B cell (primary cell): ENCODE results near the gene COL6A1. TPM values are rescaled to one million over a fixed set of nuclear protein-coding genes. Genes with fewer than 3 reads are reported as not detected.

Experiments used
- ATAC-seq: fragments of 200-7000 bp; cut with Tn5 transposase; one replicate; pipeline ENCODE4 v1.10.0; 2021; ENCODE audit warnings: low read depth, mild to moderate bottlenecking, moderate number of reproducible peaks, moderate library complexity
- CTCF ChIA-PET: fragments of 350-600 bp; sonication (Branson Sonifier 250); formaldehyde crosslinking; loops from one replicate; lab custom pipeline; 2021; ENCODE audit warnings: antibody characterized with exemption, inconsistent platforms; lab: Charles Lee
- POLR2A ChIA-PET: fragments of 350-600 bp; sonication (Branson Sonifier 250); formaldehyde crosslinking; loops from one replicate; lab custom pipeline; 2021; ENCODE audit warnings: antibody characterized with exemption; lab: Charles Lee
- DNase-seq: peaks from one replicate; pipeline ENCODE4 v3.0.0; 2013
- H2AFZ ChIP-seq: 2 replicates; pipeline ENCODE4 v1.6.1; 2012; ENCODE audit warnings: mild to moderate bottlenecking, low read depth, low read length; ENCODE audit not compliant: insufficient read depth, poor library complexity, severe bottlenecking
- H3K27ac ChIP-seq, 2 donors: 1 replicate in 1 of 2; 2 replicates in 1 of 2; pipeline ENCODE4 v1.5.1; 2012 to 2013; ENCODE audit warnings: low read length in 2 of 2, mild to moderate bottlenecking in 2 of 2, moderate library complexity in 1 of 2
- H3K27me3 ChIP-seq, 4 experiments: fragments of 200-600 bp in 1 of 4; sonication (generic) in 1 of 4; replicated peaks in 1 of 4; 1 replicate in 2 of 4; 2 replicates in 2 of 4; pipeline versions ENCODE4 v1.6.1 to v1.7.0; 2013 to 2016; ENCODE audit warnings: low read length in 3 of 4, mild to moderate bottlenecking in 2 of 4, mixed read lengths in 1 of 4, moderate library complexity in 1 of 4; ENCODE audit not compliant: insufficient read depth in 4 of 4, control insufficient read depth in 3 of 4; ENCODE audit errors: control extremely low read depth in 1 of 4
- H3K36me3 ChIP-seq, 2 experiments: replicated peaks in 1 of 2; 1 replicate in 1 of 2; 2 replicates in 1 of 2; pipeline versions ENCODE4 v1.6.1 to v1.7.1; 2013; ENCODE audit warnings: low read length in 1 of 2; ENCODE audit not compliant: insufficient read depth in 2 of 2, control insufficient read depth in 1 of 2; ENCODE audit errors: control extremely low read depth in 1 of 2, extremely low read depth in 1 of 2
- H3K4me1 ChIP-seq, 2 donors: fragments of 200-600 bp in 1 of 2; sonication (generic) in 1 of 2; 1 replicate in 1 of 2; 2 replicates in 1 of 2; pipeline versions ENCODE4 v1.5.1 to v1.6.1; 2013 to 2017; ENCODE audit warnings: low read length in 2 of 2; ENCODE audit not compliant: control insufficient read depth in 2 of 2, insufficient read depth in 2 of 2
- H3K4me2 ChIP-seq: replicated peaks from 2 replicates; pipeline ENCODE3; 2012; ENCODE audit warnings: mild to moderate bottlenecking, low read depth, low read length; ENCODE audit not compliant: poor library complexity, severe bottlenecking
- H3K4me3 ChIP-seq, 5 experiments: fragments of 200-600 bp in 1 of 5; sonication (generic) in 1 of 5; 1 replicate in 3 of 5; 2 replicates in 2 of 5; pipeline versions ENCODE4 v1.5.1 to v1.7.0; 2011 to 2016; ENCODE audit warnings: low read length in 4 of 5, mild to moderate bottlenecking in 4 of 5, low read depth in 2 of 5, control low read depth in 1 of 5, moderate library complexity in 1 of 5; ENCODE audit not compliant: insufficient read depth in 1 of 5; ENCODE audit errors: control extremely low read depth in 1 of 5, extremely low read depth in 1 of 5
- H3K79me2 ChIP-seq: fragments of 200-600 bp; sonication (generic); one replicate; pipeline ENCODE4 v1.6.0; 2016; ENCODE audit warnings: low read length; ENCODE audit not compliant: control insufficient read depth, insufficient read depth
- H3K9ac ChIP-seq: fragments of 200-600 bp; sonication (generic); 2 replicates; pipeline ENCODE4 v1.6.1; 2017; ENCODE audit warnings: mild to moderate bottlenecking, low read length, moderate library complexity
- H3K9me3 ChIP-seq, 3 donors: one replicate each; pipeline versions ENCODE4 v1.6.1 to v1.7.1; 2013; ENCODE audit warnings: low read length in 2 of 3; ENCODE audit not compliant: control insufficient read depth in 2 of 3, insufficient read depth in 1 of 3; ENCODE audit errors: control extremely low read depth in 1 of 3
- H4K20me1 ChIP-seq: 2 replicates; pipeline ENCODE4 v1.6.0; 2012; ENCODE audit warnings: mild to moderate bottlenecking, low read length; ENCODE audit not compliant: insufficient read depth, control insufficient read depth, poor library complexity, severe bottlenecking
- H3K27ac Mint-ChIP-seq: one replicate; pipeline ENCODE4 v1.8.0; 2021; ENCODE audit warnings: mixed read lengths
- H3K27me3 Mint-ChIP-seq: one replicate; pipeline ENCODE4 v1.8.0; 2021; ENCODE audit warnings: mixed read lengths
- H3K4me1 Mint-ChIP-seq: one replicate; pipeline ENCODE4 v1.8.0; 2021; ENCODE audit warnings: mixed read lengths
- H3K4me3 Mint-ChIP-seq: one replicate; pipeline ENCODE4 v1.8.0; 2021; ENCODE audit warnings: mixed read lengths
- H3K9me3 Mint-ChIP-seq: one replicate; pipeline ENCODE4 v1.8.0; 2022; ENCODE audit warnings: mixed read lengths; ENCODE audit not compliant: insufficient read depth
- CTCF ChIP-seq: fragments of 200-600 bp; IDR thresholded peaks from one replicate; pipeline ENCODE4 v1.8.0; 2022; ENCODE audit warnings: antibody characterized with exemption, mild to moderate bottlenecking
- EZH2 ChIP-seq: IDR thresholded peaks from 2 replicates; pipeline ENCODE4 v1.6.1; 2012; ENCODE audit warnings: borderline replicate concordance, low read depth, mild to moderate bottlenecking, moderate library complexity, low read length; ENCODE audit not compliant: insufficient read depth, poor library complexity, severe bottlenecking
- WGBS: methylation state at CpG from one replicate; pipeline ENCODE4 v1.1.5; 2013; ENCODE audit warnings: missing lambda C conversion rate; ENCODE audit not compliant: insufficient coverage; 5-methylcytosine and 5-hydroxymethylcytosine counted together
- intact Hi-C: fragments of 100-400 bp; cut with micrococcal nuclease; formaldehyde crosslinking; loops from one replicate; pipeline ENCODE4 v1.10.0; 2022
- polyA plus RNA-seq: library from polyadenylated mRNA; depleted of rRNA; stranded (reverse); fragments of >200 nt; gene quantifications from 2 replicates; pipeline ENCODE4 v1.2.3, GENCODE V29; 2012
- total RNA-seq, 2 donors: library from RNA; stranded (reverse); fragments of 120-200 nt in 1 of 2; gene quantifications; 1 replicate in 1 of 2; 2 replicates in 1 of 2; pipeline versions ENCODE4 v1.2.3 to v1.2.4, GENCODE V29; 2013 to 2022

The COL6A1 gene
- total and polyA plus RNA-seq, 2 donors (not counting 1 experiment from before 2014, with no cell fraction given) = 0.39 to 0.67 TPM

- H3K4me2 ChIP-seq = no peak overlapping the region
- H3K9me3 ChIP-seq = peaks cover 0 to 2% (median 0%) of the 10 kb centered on the region in 3 donors
- no peak for ATAC-seq
- H3K9ac ChIP-seq = no peak overlapping the region
- ChIA-PET POLR2A (no interaction called here), CTCF (no interaction called here)
- H3K4me3 ChIP-seq = no peak overlapping the region
- H3K27ac Mint-ChIP-seq = no peak overlapping the region
- intact Hi-C loops = no loop called here
- no peaks in the 10 kb centered on the region for H3K4me1 Mint-ChIP-seq
- no peaks in the 10 kb centered on the region for H3K9me3 Mint-ChIP-seq
- no peaks in the 10 kb centered on the region for H3K4me1 ChIP-seq
- TF ChIP-seq CTCF = no peak
- no peak for TF ChIP-seq EZH2
- no peaks in the 10 kb centered on the region for H3K27me3 Mint-ChIP-seq
- no peaks in the 10 kb centered on the region for H4K20me1 ChIP-seq
- H3K79me2 ChIP-seq = no peaks in the 10 kb centered on the region
- no peaks in the 10 kb centered on the region for H3K27me3 ChIP-seq
- DNase-seq = no peak
- 87% methylated on average over 31 of the region's 33 CpGs for WGBS
- H2AFZ ChIP-seq = no peak overlapping the region
- no peak overlapping the region for H3K27ac ChIP-seq
- H3K4me3 Mint-ChIP-seq = no peak overlapping the region
- H3K36me3 ChIP-seq = no peaks in the 10 kb centered on the region
Measured at GRCh38 chr21:45994759-45995685, 13.5 kb downstream of the COL6A1 start.

GRCh38 chr21:45995686-45996179 is 14.2 kb downstream of the COL6A1 start:
- H3K4me1 ChIP-seq = no peaks in the 10 kb centered on the region
- Mint-ChIP-seq H3K27ac (no peak overlapping the region), H3K4me1 (no peaks in the 10 kb centered on the region), H3K27me3 (no peaks in the 10 kb centered on the region), H3K4me3 (no peak overlapping the region), H3K9me3 (no peaks in the 10 kb centered on the region)
- TF ChIP-seq CTCF = no peak
- TF ChIP-seq EZH2 = no peak
- H3K79me2 ChIP-seq = no peaks in the 10 kb centered on the region
- peaks cover 0 to 4% (median 0%) of the 10 kb centered on the region in 3 donors for H3K9me3 ChIP-seq
- no peak overlapping the region for H3K27ac ChIP-seq
- 69% methylated on average over 4 of the region's 6 CpGs for WGBS
- intact Hi-C loops = no loop called here
- H3K36me3 ChIP-seq = no peaks in the 10 kb centered on the region
- no peak overlapping the region for H3K4me3 ChIP-seq
- H2AFZ ChIP-seq = no peak overlapping the region
- ATAC-seq (no peak), DNase-seq (no peak)
- no peak overlapping the region for H3K4me2 ChIP-seq
- H4K20me1 ChIP-seq = no peaks in the 10 kb centered on the region
- ChIA-PET POLR2A (no interaction called here), CTCF (no interaction called here)
- H3K9ac ChIP-seq = no peak overlapping the region
- no peaks in the 10 kb centered on the region for H3K27me3 ChIP-seq
